ENCODE measurements around the gene TNRC6B.

- TF ChIP-seq, protein P1, sequence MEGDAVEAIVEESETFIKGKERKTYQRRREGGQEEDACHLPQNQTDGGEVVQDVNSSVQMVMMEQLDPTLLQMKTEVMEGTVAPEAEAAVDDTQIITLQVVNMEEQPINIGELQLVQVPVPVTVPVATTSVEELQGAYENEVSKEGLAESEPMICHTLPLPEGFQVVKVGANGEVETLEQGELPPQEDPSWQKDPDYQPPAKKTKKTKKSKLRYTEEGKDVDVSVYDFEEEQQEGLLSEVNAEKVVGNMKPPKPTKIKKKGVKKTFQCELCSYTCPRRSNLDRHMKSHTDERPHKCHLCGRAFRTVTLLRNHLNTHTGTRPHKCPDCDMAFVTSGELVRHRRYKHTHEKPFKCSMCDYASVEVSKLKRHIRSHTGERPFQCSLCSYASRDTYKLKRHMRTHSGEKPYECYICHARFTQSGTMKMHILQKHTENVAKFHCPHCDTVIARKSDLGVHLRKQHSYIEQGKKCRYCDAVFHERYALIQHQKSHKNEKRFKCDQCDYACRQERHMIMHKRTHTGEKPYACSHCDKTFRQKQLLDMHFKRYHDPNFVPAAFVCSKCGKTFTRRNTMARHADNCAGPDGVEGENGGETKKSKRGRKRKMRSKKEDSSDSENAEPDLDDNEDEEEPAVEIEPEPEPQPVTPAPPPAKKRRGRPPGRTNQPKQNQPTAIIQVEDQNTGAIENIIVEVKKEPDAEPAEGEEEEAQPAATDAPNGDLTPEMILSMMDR (IDR thresholded peaks at IDR 0.05), result no peak
- no peak for TF ChIP-seq EZH2phosphoT487 (IDR thresholded peaks at IDR 0.05)
- TF ChIP-seq EZH2 (IDR thresholded peaks at IDR 0.05), result no peak
These were observed 5.4 kb downstream of the TNRC6B start for GRCh38 chr22:40183029-40183581.

Measured in neural progenitor cell (in vitro differentiated cells).